Lung (tissue), 12 donors: Measurements from ENCODE around the gene SLC26A1. TPM values are rescaled to one million over a fixed set of nuclear protein-coding genes. Genes with fewer than 3 reads are reported as not detected.

Experiments
- ATAC-seq: fragments of 200-7000 bp; cut with Tn5 transposase; one replicate; pipeline ENCODE4 v1.9.1; 2020; ENCODE audit warnings: moderate number of reproducible peaks; ENCODE audit not compliant: insufficient read depth, low FRiP score
- DNase-seq, 3 donors: peaks; one replicate each; pipeline ENCODE4 v3.0.0-alpha.2; 2013 to 2017
- H3K27ac ChIP-seq, 2 donors: one replicate each; pipeline ENCODE4 v1.5.1; 2013; ENCODE audit warnings: mild to moderate bottlenecking in 2 of 2, moderate library complexity in 2 of 2, control low read depth in 1 of 2, inconsistent platforms in 1 of 2, low read depth in 1 of 2, low read length in 1 of 2
- H3K27me3 ChIP-seq, 3 donors: one replicate each; pipeline ENCODE4 v1.5.1; 2013; ENCODE audit warnings: low read length in 2 of 3; ENCODE audit not compliant: control insufficient read depth in 3 of 3, insufficient read depth in 3 of 3
- H3K36me3 ChIP-seq, 4 donors: one replicate each; pipeline ENCODE4 v1.5.1; 2013; ENCODE audit warnings: low read length in 4 of 4, mild to moderate bottlenecking in 1 of 4, moderate library complexity in 1 of 4; ENCODE audit not compliant: control insufficient read depth in 4 of 4, insufficient read depth in 4 of 4
- H3K4me1 ChIP-seq, 5 donors: one replicate each; pipeline ENCODE4 v1.5.1; 2013; ENCODE audit warnings: low read length in 5 of 5, mild to moderate bottlenecking in 2 of 5, moderate library complexity in 1 of 5; ENCODE audit not compliant: control insufficient read depth in 5 of 5, insufficient read depth in 5 of 5
- H3K4me3 ChIP-seq: one replicate; pipeline ENCODE4 v1.5.1; 2013; ENCODE audit warnings: mild to moderate bottlenecking, control low read depth, moderate library complexity
- H3K9ac ChIP-seq, 2 donors: one replicate each; pipeline ENCODE4 v1.5.1; 2013; ENCODE audit warnings: low read length in 2 of 2, control low read depth in 1 of 2; ENCODE audit not compliant: insufficient read depth in 1 of 2
- H3K9me3 ChIP-seq, 4 donors: one replicate each; pipeline ENCODE4 v1.5.1; 2013; ENCODE audit warnings: low read length in 3 of 4, mild to moderate bottlenecking in 1 of 4, moderate library complexity in 1 of 4; ENCODE audit not compliant: control insufficient read depth in 4 of 4, insufficient read depth in 3 of 4
- WGBS, 2 donors: extraction: QIAGEN DNeasy Blood & Tissue Kit; methylation state at CpG; one replicate each; pipeline ENCODE4 v1.1.7; 2013; 5-methylcytosine and 5-hydroxymethylcytosine counted together
- polyA plus RNA-seq, 2 donors: library from polyadenylated mRNA; stranded (reverse); fragments of 200-250 nt; gene quantifications; one replicate each; pipeline ENCODE4 v1.2.1, GENCODE V29; 2013
- total RNA-seq, 2 donors: library from RNA; depleted of rRNA in 1 of 2; stranded (reverse); fragments of >200 nt in 1 of 2; gene quantifications; one replicate each; pipeline ENCODE4 v1.2.1, GENCODE V29; 2014 to 2021
- TF ChIP-seq, protein P1 (sequence below): IDR thresholded peaks from 2 replicates; pipeline ENCODE4 v1.5.1; 2012; ENCODE audit warnings: mild to moderate bottlenecking; ENCODE audit errors: control extremely low read depth, extremely low read depth
- donor health status: control.
- donor health status: control.
- donor health status: Bipolar disorder and iron deficiency.
- donor health status: healthy.
- donor health status: DM: yes; HTN: yes; CAD: no.

SLC26A1 gene
- total and polyA plus RNA-seq, 4 donors = 0.20 to 0.83 (median 0.50) TPM

DNA sequence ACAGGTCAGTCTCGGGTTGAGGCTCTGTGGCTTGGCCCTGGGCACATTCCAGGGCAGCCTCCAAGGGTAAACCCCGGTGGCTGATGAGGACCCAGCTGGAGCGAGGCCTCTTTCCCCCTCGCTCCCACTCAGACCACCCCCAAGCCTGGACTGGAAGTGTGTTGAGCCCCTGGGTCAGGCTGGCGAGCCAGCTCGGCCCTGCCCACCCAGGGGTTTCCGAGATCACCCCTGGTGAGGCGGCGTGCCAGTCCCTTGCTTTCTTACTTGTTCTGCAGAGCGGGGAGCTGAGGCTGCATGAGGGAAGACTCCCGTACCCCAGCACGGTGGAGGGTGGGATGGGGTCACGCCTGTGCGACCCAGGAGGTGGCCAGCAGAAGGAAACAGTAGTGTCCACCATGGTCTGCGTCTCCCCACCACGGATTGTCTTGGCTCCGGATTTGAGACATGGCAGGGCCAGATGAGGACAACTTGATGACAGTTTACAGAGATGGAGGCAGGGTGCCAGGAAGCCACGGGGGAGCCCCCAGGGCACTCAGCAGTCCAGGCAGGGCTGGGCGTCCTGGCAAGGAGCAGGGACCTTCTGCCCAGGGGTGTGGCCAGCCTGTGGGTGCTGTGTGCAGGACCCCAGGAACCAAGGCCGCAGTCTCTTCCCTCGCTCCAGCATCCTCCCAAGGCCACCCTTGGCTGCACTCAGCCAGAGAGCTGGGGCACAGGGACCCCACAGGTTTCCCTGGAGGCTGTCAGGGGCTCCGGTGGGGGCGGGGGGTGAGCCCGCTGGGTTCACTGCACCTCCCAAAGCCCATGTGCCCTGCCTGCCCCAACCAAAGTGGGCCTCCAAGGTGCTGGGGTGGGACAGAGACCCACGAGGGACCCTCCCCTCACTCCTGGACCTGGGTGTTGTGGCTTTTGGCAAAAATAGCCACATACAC lies 11.6 kb upstream of the SLC26A1 start:
- ATAC-seq (no peak), DNase-seq (no peak)
- H3K9me3 ChIP-seq = peaks cover 0 to 13% (median 0%) of the 10 kb centered on the region in 4 donors
- H3K36me3 ChIP-seq = no peaks in the 10 kb centered on the region
- no peak overlapping the region for H3K27ac ChIP-seq
- TF ChIP-seq, protein P1, sequence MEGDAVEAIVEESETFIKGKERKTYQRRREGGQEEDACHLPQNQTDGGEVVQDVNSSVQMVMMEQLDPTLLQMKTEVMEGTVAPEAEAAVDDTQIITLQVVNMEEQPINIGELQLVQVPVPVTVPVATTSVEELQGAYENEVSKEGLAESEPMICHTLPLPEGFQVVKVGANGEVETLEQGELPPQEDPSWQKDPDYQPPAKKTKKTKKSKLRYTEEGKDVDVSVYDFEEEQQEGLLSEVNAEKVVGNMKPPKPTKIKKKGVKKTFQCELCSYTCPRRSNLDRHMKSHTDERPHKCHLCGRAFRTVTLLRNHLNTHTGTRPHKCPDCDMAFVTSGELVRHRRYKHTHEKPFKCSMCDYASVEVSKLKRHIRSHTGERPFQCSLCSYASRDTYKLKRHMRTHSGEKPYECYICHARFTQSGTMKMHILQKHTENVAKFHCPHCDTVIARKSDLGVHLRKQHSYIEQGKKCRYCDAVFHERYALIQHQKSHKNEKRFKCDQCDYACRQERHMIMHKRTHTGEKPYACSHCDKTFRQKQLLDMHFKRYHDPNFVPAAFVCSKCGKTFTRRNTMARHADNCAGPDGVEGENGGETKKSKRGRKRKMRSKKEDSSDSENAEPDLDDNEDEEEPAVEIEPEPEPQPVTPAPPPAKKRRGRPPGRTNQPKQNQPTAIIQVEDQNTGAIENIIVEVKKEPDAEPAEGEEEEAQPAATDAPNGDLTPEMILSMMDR = no peak
- H3K27me3 ChIP-seq = peaks cover 14 to 64% (median 35%) of the 10 kb centered on the region in 3 donors
- 79 to 84% methylated on average over 25 of the region's 25 CpGs for WGBS, 2 donors
- peaks cover 0 to 19% (median 7%) of the 10 kb centered on the region in 5 donors for H3K4me1 ChIP-seq
- no peak overlapping the region for H3K4me3 ChIP-seq
- H3K9ac ChIP-seq = no peak overlapping the region

DNA sequence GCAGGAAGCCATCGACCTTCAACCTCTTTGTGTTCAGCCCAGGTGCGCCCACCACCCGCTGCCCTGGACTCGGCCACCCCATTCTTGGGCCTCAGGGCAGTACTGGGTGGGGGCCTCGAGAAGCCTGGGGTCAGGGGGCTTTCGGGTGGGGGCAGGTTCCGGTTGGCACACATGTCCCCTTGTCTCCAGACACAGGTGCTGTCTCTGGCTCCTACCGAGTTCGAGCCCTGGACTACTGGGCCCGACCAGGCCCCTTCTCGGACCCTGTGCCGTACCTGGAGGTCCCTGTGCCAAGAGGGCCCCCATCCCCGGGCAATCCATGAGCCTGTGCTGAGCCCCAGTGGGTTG lies 10.8 kb upstream of the SLC26A1 start:
- Histone ChIP-seq H3K4me3 (no peak overlapping the region), H3K9me3 (peaks cover 0 to 13% (median 0%) of the 10 kb centered on the region in 4 donors), H3K9ac (no peak overlapping the region), H3K4me1 (peaks cover 0 to 18% (median 5%) of the 10 kb centered on the region in 5 donors), H3K27me3 (peaks cover 14 to 68% (median 39%) of the 10 kb centered on the region in 3 donors), H3K36me3 (no peaks in the 10 kb centered on the region), H3K27ac (no peak overlapping the region)
- no peak for ATAC-seq
- TF ChIP-seq, protein P1 = no peak
- 85 to 95% methylated on average over 13 of the region's 13 CpGs for WGBS, 2 donors
- DNase-seq = no peak

DNA sequence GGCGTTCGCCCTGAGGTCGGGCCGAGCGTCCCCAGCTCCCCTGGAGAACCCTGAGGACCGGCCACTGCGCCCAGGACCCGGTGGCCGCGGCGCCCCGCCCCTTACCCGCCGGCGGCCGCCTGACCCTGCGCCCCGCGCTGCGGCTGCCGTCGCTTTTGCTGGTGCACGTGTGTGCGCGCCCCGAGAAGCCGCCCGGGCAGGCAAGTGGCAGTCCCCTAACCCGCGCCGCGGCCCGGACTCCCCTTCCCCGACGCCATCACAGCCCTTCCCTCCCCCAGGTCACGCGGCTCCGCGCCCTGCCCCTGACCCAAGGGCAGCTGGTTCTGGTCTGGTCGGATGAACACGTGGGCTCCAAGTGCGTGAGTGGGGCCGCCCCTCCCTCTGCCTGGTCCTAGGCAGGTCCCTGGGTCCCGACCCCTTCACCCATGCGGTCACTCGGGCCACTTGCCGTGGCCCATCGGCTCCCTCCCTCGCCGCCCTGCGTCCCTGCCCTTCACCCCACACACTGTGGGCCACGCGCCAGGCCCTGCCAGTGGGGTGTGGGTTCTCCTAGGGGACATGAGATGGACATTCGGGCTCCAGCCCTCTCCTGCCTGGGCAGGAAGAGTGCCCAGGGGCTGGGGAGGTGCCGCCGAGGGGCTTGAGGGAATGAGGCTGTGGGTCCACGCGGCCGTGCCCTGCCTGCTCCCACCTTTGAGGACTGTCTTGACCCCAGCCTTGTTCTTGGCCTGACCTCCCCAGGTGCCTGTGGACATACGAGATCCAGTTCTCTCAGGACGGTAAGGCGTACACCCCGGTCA lies 10.3 kb upstream of the SLC26A1 start:
- Histone ChIP-seq H3K27me3 (peaks cover 14 to 67% (median 36%) of the 10 kb centered on the region in 3 donors), H3K27ac (no peak overlapping the region), H3K4me3 (no peak overlapping the region), H3K36me3 (no peaks in the 10 kb centered on the region), H3K4me1 (peaks cover 0 to 17% (median 0%) of the 10 kb centered on the region in 5 donors), H3K9me3 (peaks cover 0 to 13% (median 0%) of the 10 kb centered on the region in 4 donors), H3K9ac (no peak overlapping the region)
- TF ChIP-seq, protein P1 = no peak
- no peak for ATAC-seq
- 28 to 46% methylated on average over 45 to 63 of the region's 63 CpGs for WGBS, 2 donors
- no peak for DNase-seq
